ENCODE measurements around the gene TTC27.

TTC27 gene

DNA sequence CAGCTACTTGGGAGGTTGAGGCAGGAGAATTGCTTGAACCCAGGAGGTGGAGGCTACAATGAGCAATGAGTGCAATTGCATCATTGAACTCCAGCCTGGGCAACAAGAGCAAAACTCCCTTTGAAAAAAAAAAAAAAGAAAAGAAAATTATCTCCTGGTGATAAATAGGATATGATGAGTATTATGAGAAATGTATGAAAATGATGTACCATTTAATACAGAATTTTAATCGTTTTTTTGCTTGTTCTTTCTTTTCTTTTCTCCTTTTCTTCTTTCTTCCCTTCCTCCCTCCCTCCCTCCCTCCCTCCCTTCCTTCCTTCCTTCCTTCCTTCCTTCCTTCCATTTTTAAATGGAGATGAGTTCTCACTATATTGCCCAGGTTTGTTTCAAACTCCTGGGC is 40.4 kb downstream of the TTC27 start:
- no peak for DNase-seq (ENCODE audit: low spot score)

DNA sequence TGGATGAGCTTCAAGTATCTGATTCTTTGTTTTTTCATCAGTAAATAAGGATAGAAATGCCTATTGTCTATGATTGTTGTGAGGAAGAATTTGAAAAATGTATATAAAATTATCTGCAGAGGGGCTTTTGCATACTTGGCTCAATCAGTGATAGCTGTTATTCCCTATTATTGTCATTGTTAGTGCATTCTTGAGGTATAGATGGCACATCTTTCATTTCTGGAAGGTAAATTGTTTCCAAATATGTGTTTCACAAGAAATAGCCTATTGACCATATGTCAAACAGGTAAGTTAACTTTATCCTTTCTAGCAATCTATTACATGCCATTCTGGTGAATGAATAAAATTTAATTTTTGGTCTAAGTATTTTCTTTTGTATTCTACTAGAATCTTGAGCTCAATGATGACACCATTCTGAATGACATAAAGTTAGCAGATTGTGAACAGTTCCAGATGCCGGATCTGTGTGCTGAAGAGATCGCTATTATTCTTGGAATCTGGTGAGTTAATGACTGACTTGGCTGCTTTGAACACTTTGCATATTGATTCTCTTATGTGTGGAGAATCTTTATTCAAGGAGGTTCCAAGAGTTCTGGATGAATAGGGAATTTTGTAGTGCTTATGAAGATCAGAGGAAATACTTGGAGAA is 44.2 kb downstream of the TTC27 start:
- DNase-seq (ENCODE audit: low spot score), result peak; percentile 20

DNA sequence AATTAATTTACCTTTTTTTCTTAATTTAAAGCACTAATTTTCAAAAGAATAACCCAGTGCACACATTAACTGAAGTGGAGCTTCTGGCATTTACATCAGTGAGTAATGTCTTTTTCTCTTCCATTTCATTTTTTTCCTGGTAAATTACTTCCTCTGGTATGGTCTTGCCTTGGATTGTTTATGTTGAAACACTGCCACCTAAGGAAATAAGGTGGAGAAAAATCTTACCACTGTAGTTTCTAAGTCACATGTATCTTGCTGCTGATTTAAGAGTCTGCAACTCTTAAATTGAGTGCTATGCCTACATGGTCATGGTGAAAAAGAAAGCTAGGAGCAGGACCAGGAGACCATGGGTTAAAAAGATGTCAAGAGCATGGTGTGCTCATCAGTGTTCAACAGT is 51.0 kb downstream of the TTC27 start:
- no peak for DNase-seq (ENCODE audit: low spot score)

DNA sequence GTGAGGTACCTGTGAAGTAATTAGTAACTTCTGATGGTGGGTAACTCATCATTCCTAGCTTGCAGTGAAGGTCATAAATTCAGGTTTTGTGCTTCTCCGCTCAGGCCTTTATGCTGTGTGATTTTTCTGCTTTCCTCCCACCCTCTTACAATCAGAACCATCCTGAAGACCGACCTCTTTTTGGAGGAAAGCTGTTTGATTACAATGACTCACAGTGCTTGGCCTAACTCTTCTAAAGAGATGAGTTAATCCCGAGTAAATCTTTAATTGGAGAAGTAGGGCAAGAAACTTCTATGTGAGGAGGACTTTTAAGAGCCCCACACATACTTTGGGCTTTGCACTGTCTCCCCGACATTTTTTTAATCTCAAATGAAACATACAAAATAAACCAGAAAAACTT is 53.1 kb downstream of the TTC27 start:
- DNase-seq (ENCODE audit: low spot score), result peak; percentile 15

DNA sequence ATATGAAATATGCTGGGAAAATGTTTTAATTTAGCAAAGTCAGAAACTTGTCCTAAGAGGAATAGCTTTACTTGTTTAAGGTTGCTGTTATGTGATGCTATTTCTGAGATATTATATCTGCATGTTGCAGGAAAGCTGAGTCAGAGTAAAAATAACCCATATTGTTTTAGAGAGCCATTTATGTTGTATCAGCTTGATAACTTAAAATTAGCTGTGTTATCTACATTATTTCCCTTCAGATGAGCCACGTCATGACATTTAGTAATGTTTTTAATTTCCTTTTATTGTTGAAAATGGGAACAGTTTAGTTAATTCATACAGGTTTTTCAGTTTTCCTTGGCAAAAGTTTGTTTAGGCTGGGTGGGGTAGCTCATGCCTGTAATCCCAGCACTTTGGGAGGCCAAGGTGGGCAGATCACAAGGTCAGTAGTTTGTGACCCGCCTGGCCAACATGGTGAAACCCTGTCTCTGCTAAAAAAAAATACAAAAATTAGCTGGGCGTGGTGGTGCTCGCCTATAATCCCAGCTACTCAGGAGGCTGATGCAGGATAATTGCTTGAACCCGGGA is 55.8 kb downstream of the TTC27 start:
- DNase-seq (ENCODE audit: low spot score), result no peak

DNA sequence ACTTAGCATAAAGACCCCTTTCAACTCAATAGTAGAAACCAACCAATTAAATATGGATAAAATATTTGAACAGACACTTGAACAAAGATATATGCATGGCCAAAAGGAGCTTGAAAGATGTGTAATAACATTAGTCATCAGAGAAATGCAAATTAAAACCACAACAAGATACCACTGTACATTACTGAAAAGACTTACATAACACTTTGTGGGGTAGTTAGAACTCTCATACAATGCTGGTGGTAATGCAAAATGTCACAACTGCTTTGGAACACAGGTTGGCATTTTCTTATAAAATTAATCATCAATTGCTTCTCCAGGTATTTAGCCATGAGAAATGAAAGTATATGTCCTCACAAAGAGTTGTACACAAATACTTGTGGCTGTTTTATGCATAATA is 60.7 kb downstream of the TTC27 start:
- no peak for DNase-seq (ENCODE audit: low spot score)

DNA sequence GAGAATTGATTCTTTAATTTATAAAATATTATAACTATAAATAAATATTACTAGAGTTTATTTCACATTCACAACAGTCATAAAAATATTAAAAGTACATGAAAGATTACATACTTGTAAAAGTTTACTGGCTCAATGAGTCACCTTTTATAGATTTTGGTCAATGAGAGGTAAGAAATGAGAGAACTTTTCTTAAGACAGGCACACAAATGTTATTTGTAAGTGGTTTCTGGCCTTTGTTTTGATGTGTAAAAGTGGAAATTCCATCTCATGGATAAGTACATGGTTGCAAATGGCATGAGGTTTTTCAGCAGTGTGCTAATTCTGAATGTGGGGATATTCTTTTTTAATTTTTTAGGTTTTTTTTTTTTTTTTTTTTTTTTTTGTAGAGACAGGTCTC is 63.8 kb downstream of the TTC27 start:
- DNase-seq (ENCODE audit: low spot score), result no peak

DNA sequence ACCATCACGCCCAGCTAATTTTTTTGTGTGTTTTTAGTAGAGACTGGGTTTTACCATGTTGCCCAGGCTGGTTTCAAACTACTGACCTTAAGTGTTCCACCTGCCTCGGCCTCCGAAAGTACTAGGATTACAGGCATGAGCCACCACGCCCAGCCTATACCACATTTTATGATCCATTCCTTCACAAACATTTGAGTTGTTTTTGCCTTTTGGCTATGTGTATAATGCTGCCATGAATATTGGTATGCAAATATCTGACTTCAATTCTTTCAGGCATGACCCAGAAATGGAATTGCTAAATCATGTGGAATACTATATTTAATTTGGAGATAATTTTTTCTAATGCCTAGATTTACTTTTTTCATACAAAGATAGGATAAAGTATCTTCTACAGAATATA is 68.6 kb downstream of the TTC27 start:
- DNase-seq (ENCODE audit: low spot score), result no peak

DNA sequence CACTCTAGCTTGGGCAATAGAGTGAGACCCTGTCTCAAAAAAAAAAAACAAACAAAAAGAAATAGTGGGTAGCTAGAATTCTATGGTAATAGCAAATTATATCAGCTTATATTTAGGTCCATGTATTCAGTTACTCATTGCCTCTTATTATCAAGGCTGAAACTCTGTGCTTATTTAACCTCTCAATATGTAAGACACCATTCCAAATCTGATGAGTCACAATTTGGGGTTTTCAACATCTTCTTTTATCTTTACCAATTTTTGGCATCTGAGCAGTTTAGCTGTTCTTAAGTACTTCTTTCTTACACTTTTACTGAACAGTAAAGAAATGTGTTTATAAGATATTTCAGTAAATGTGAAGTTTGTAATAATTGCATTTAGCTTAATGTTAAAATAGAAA is 69.3 kb downstream of the TTC27 start:
- peak; percentile 57 for DNase-seq (ENCODE audit: low spot score)

DNA sequence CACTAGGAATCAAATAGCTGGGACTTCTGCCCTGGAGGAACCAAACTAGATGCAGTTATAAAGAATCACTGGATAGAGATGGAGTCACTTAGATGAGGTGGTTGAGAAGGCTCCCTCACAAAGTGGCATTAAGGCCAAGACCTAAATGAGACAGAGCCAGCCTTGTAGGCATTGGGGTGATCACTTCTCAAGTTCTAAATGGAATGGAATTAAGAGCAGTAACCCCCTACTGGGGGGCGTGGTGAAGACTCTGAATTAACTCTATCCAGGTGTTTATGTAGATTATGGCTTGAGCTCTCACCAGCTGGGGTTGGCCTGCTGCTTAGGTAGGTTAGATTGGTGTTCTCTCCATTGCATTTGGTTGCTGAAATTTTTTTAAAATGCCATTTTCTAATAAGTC is 71.3 kb downstream of the TTC27 start:
- no peak for DNase-seq (ENCODE audit: low spot score)

DNA sequence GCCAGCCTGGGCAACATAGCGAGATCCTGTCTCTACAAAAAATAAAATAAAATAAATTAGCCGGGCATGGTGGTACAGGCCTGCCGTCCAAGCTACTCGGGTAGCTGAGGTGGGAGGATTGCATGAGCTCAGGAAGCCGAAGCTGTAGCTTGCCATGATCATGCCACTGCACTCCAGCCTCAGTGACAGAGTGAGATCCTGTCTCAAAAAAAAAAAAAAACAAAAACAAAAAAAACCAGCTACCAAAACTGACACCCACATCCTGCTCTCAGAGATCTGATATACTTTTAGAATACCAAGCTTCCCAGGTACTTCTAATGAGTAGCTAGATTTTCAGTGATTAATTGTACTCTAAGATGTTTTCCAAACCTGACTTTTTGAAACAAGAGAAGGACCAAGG is 74.0 kb downstream of the TTC27 start:
- no peak for DNase-seq (ENCODE audit: low spot score)

DNA sequence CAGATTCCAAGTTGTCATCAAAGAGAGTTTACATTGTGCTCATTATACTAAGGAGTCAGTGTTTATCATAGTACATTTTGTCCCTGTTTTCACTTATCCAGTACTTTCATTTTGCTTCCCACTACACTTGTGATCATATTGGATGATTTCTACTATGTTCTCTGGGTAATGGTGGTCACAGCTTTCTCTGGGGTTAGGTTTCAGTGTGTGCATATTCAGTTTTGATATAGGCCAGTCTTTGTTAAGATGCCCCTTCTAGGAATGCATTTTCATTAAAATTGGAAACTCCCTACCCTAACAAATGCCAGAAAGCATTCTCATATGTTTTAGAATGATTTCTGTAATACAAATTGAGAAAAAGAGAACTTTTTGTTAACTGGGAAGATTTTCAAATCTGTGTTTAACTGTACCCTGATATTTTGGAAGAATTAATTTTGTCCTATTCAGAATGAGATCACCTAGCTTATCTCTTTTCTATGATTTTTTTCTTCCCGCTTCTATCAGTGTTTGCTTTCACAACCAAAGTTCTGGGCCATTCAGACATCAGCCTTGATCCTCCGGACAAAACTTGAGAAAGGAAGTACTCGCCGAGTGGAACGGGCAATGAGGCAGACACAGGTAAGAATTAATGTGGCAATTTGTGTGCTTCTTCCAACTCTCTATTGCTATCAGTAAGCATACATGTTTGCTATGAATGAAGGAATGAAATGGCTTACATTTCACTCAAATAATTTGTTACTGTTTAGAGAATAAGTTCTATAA is 74.6 kb downstream of the TTC27 start:
- DNase-seq (ENCODE audit: low spot score), result no peak

DNA sequence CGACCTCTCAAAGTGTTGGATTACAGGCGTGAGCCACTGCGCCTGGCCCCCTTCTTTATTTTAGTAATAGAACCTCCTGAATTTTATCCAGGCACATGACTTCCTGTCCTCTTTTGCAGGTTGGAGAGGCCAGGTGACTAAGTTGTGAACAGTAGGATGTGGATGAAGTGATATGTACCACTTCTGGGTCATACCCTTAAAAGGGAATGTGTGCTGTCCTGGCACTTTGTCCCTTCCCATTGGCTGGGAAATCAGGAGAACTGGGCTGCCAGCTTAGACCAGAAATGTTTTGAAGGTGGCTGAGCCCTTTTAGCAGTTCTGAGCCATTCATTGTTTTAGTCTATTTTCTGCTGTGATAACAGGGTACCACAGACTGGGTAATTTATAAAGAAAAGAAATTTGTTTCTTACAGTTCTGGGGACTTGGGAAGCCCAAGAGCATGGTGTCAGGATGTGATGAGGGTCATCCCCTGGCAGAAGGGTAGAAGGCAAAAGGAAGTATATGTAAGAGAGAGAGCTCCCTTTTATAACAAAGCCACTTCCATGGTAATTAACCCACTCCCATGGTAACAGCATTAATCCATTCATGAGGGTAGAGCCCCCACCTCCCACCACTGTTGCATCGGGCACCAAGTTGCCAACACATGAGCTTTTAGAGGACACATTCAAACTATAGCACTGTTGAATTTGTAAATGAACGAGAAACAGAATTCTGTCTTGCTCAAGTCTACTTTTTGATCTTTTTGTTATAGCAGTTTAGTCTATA is 79.1 kb downstream of the TTC27 start:
- DNase-seq (ENCODE audit: low spot score), result no peak

DNA sequence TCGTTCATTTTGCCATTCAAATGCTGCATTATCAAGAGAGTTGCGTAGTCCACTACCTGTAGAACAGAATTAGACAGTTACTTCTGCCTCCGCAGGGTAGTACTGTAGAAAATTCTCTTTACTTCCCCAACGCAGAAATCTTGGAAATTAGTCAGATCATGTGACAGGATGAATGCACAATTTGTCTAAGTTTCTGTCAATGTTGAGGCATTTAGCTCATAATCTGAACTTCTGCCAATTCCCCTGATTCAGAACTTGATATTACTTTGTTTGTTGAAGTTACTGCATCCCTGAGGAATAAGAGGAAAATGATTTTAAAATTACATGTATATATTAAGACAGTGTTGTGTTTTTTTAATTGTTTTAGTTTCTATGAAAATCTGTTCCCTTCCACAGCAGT is 83.4 kb downstream of the TTC27 start:
- peak; percentile 36 for DNase-seq (ENCODE audit: low spot score)

DNA sequence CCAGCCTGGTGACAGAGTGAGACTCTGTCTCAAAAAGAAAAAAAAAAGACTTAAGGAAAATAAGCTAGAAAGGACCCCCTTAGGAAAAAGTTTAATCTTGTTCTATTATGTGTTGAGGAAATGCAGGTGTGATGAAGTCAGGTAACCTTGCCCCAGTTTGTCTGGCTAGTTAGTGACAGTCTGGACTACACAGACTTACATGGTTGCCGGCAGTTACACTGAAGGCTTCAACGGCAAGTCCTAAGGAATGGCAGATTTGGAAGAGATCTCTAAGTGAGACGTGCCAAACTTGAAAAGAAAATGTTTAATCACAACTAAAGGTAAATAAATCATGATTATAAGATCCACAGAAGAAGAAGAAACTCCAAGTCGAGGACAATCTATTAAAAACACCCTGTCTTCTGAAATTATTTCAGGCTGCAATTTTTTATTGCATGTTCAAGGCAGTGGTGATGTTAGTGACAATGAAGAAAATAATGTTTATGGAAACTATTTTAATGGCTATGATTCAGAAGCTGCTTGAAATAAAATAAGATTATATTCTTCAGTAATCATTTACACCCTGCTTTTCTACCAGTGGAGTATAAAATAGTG is 84.2 kb downstream of the TTC27 start:
- no peak for DNase-seq (ENCODE audit: low spot score)

DNA sequence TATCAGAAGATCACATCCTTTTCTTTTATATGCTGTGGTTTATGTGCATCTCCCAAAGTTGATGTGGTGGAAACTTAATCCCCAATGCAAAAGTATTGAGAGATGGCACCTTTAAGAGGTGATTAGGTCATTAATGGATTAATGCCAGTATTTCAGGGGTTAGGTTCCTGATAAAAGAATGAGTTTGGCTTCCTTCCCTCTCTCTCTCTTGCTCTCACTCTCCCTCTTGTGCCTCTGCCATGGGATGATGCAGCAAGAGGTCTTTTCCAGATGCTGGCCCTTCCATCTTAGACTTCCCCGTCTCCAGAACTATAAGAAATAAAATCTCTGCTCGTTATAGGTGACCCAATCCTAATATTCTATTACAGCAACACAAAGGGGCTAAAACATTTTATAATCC is 85.0 kb downstream of the TTC27 start:
- DNase-seq (ENCODE audit: low spot score), result peak; percentile 12

DNA sequence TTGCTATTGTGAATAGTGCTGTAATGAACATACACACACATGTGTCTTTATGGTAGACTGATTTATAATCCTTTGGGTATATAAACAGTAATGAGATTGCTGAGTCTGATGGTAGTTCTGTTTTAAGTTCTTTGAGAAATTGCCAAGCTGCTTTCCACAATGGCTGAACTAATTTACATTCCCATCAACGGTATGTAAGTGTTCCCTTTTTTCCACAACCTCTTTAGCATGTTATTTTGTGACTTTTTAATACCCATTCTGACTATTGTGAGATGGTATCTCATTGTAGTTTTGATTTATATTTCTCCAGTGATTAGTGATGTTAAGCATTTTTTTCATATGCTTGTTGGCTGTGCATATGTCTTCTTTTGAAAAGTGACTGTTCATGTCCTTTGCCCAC is 86.7 kb downstream of the TTC27 start:
- no peak for DNase-seq (ENCODE audit: low spot score)

DNA sequence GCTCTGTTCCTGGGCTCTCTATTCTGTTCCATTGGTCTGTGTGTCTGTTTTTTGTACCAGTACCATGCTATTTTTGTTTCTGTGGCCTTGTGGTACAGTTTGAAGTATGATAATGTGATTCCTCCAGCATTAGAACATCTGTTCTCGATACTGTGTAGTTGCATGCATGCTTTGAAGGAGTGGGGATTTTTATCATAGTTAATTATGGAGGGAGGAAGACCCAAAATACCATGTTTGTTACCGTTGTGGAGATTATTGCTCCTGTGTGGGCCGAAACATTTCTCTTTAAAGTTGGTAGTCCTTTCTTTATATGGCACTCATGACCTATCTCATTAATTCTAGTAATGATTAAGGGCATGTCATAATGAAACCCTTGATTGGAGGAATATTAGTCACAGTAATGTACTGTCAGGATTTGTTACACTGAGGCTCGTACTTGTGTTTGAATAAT is 87.6 kb downstream of the TTC27 start:
- DNase-seq (ENCODE audit: low spot score), result peak; percentile 15

DNA sequence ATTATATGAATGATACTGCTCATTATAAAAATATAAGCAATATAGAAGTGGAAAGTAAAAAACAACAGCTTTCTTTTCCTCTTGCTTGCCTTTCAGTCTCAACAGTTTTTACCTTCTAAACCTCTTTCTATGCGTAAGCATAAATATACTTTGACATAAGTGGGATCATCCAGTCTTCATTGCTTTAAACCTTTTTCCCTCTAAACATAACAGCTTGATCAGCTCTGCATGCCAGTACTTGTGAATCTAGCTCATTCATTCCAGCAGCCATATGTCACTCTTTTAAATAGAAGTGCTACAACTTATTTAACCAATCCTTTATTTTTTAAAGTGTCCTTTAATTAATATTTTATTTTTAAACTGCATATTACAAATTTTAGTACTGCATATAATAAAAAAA is 88.1 kb downstream of the TTC27 start:
- DNase-seq (ENCODE audit: low spot score), result no peak

DNA sequence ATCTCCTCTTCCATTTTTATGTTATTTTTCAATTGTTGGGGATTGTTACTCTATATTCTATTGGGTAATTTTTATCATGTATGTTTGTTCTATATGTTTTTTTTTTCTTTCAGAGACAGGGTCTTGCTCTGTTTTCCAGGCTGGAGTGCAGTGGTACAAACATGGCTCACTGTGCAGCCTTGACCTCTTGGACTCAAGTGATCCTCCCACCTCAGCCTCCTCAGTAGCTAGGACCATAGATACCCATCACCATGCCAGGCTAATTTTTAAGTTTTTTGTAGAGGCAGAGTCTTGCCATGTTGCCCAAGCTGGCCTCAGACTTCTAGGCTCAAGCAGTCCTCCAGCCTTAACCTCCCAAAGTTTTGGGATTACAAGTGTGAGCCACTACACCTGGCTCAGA is 88.7 kb downstream of the TTC27 start:
- DNase-seq (ENCODE audit: low spot score), result no peak

DNA sequence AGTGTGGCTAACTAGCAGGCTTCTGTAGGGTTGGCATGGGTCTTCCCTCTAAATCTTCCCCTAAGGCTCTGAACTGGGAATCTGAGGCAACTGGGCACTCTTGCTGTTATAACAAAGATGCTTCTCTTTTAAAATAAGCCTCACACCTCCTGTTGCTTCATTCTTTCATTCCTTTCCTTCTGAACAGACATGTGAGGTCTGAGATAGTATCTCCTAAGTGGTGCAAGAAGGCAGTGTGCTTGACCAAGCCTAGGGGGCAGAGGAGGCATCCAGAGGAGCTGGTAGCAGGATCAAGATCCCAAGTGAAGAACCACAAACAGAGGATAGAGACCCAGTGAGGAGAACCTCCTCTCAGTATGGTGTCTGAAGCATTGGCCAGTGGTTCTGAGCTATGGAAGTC is 90.9 kb downstream of the TTC27 start:
- no peak for DNase-seq (ENCODE audit: low spot score)

DNA sequence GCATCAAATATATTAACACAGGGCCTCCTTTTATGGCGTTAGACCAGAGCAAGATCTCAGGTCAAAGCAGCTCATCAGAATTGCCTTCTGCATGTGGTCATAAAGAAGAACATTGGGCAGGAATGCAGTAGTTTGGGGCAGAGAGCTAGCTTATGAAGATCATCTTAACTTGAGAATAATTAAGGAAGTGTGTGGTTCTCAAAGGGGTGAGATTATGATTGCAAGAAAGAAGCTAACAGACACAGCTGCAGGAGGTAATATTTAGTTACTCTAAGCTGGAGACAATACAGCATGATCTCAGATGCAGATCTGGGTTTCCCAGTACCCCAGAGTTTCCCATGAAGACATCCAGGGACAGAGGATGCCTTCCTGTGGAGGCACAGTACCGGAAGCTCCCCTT is 91.6 kb downstream of the TTC27 start:
- DNase-seq (ENCODE audit: low spot score), result no peak

Measured in AG20443 (cell line).